T-helper 1 cell treated with Interleukin-12 subunit alpha and Interleukin-12 subunit beta and Interleukin-4 antibody, amounts not matched to agents 30 μg/mL and 1 μg/mL, for 36 hours (primary cell): ENCODE data around the gene TRIM33.

Source experiments
- H3K27ac Mint-ChIP-seq: one replicate; pipeline ENCODE4 v1.8.0; 2021; ENCODE audit warnings: mild to moderate bottlenecking, mixed read lengths
- H3K27me3 Mint-ChIP-seq: one replicate; pipeline ENCODE4 v1.8.0; 2021; ENCODE audit warnings: low read depth, mixed read lengths
- H3K36me3 Mint-ChIP-seq: one replicate; pipeline ENCODE4 v1.8.0; 2021; ENCODE audit warnings: low read depth, mixed read lengths
- H3K4me1 Mint-ChIP-seq: one replicate; pipeline ENCODE4 v1.8.0; 2021; ENCODE audit warnings: low read depth, mixed read lengths
- H3K4me3 Mint-ChIP-seq: one replicate; pipeline ENCODE4 v1.8.0; 2021; ENCODE audit warnings: mild to moderate bottlenecking, moderate library complexity, mixed read lengths
- H3K9me3 Mint-ChIP-seq: one replicate; pipeline ENCODE4 v1.8.0; 2021; ENCODE audit warnings: mixed read lengths

Gene TRIM33

GRCh38 chr1:114511032-114511785 lies at the start of gene TRIM33:
TSS of gene TRIM33 (minus strand) at chr1:114511203. CDS start at chr1:114511076, 127 bp downstream.
- Mint-ChIP-seq H3K9me3 (no peaks in the 10 kb centered on the region), H3K4me1 (peaks cover 43% of the 10 kb centered on the region), H3K27ac (peak within 1 kb of the TSS; percentile 98), H3K36me3 (peaks cover 12% of the 10 kb centered on the region), H3K27me3 (no peaks in the 10 kb centered on the region), H3K4me3 (peak within 1 kb of the TSS; percentile 98)

GRCh38 chr1:114559356-114559755 lies 48.4 kb upstream of the TRIM33 start:
- no peak overlapping the region for H3K4me3 Mint-ChIP-seq
- peaks cover 2% of the 10 kb centered on the region for H3K36me3 Mint-ChIP-seq
- H3K4me1 Mint-ChIP-seq = no peaks in the 10 kb centered on the region
- no peak overlapping the region for H3K27ac Mint-ChIP-seq
- no peaks in the 10 kb centered on the region for H3K27me3 Mint-ChIP-seq
- H3K9me3 Mint-ChIP-seq = no peaks in the 10 kb centered on the region

- Mint-ChIP-seq H3K27ac (no peak overlapping the region), H3K4me1 (no peaks in the 10 kb centered on the region), H3K27me3 (no peaks in the 10 kb centered on the region), H3K36me3 (peaks cover 2% of the 10 kb centered on the region), H3K4me3 (no peak overlapping the region), H3K9me3 (no peaks in the 10 kb centered on the region)
Observed at GRCh38 chr1:114558544-114558943, 47.5 kb upstream of the TRIM33 start.

- Mint-ChIP-seq H3K27me3 (no peaks in the 10 kb centered on the region), H3K4me3 (no peak overlapping the region), H3K4me1 (no peaks in the 10 kb centered on the region), H3K36me3 (no peaks in the 10 kb centered on the region), H3K9me3 (no peaks in the 10 kb centered on the region), H3K27ac (no peak overlapping the region)
Observed at GRCh38 chr1:114554577-114554976, 43.6 kb upstream of the TRIM33 start.

GRCh38 chr1:114552106-114552639 lies 41.2 kb upstream of the TRIM33 start:
- H3K4me1 Mint-ChIP-seq = no peaks in the 10 kb centered on the region
- H3K27ac Mint-ChIP-seq = no peak overlapping the region
- H3K4me3 Mint-ChIP-seq = no peak overlapping the region
- no peaks in the 10 kb centered on the region for H3K27me3 Mint-ChIP-seq
- no peaks in the 10 kb centered on the region for H3K9me3 Mint-ChIP-seq
- H3K36me3 Mint-ChIP-seq = no peaks in the 10 kb centered on the region

- H3K4me3 Mint-ChIP-seq = no peak overlapping the region
- no peaks in the 10 kb centered on the region for H3K4me1 Mint-ChIP-seq
- no peaks in the 10 kb centered on the region for H3K36me3 Mint-ChIP-seq
- H3K27me3 Mint-ChIP-seq = no peaks in the 10 kb centered on the region
- H3K27ac Mint-ChIP-seq = no peak overlapping the region
- H3K9me3 Mint-ChIP-seq = no peaks in the 10 kb centered on the region
Observed at GRCh38 chr1:114551400-114551799, 40.4 kb upstream of the TRIM33 start.

- H3K27me3 Mint-ChIP-seq = no peaks in the 10 kb centered on the region
- no peak overlapping the region for H3K4me3 Mint-ChIP-seq
- no peaks in the 10 kb centered on the region for H3K4me1 Mint-ChIP-seq
- no peak overlapping the region for H3K27ac Mint-ChIP-seq
- no peaks in the 10 kb centered on the region for H3K36me3 Mint-ChIP-seq
- no peaks in the 10 kb centered on the region for H3K9me3 Mint-ChIP-seq
Observed at GRCh38 chr1:114550336-114550735, 39.3 kb upstream of the TRIM33 start.

- Mint-ChIP-seq H3K9me3 (no peaks in the 10 kb centered on the region), H3K4me1 (no peaks in the 10 kb centered on the region), H3K4me3 (no peak overlapping the region), H3K27me3 (no peaks in the 10 kb centered on the region), H3K36me3 (no peaks in the 10 kb centered on the region), H3K27ac (no peak overlapping the region)
Observed at GRCh38 chr1:114549137-114549536, 38.1 kb upstream of the TRIM33 start.

- Mint-ChIP-seq H3K36me3 (no peaks in the 10 kb centered on the region), H3K9me3 (no peaks in the 10 kb centered on the region), H3K4me1 (no peaks in the 10 kb centered on the region), H3K4me3 (no peak overlapping the region), H3K27ac (no peak overlapping the region), H3K27me3 (no peaks in the 10 kb centered on the region)
Observed at GRCh38 chr1:114547076-114547475, 36.1 kb upstream of the TRIM33 start.

- no peaks in the 10 kb centered on the region for H3K9me3 Mint-ChIP-seq
- no peak overlapping the region for H3K4me3 Mint-ChIP-seq
- H3K27me3 Mint-ChIP-seq = peaks cover 1% of the 10 kb centered on the region
- H3K27ac Mint-ChIP-seq = no peak overlapping the region
- no peaks in the 10 kb centered on the region for H3K4me1 Mint-ChIP-seq
- no peaks in the 10 kb centered on the region for H3K36me3 Mint-ChIP-seq
Observed at GRCh38 chr1:114545796-114546195, 34.8 kb upstream of the TRIM33 start.

GRCh38 chr1:114545315-114545714 lies 34.3 kb upstream of the TRIM33 start:
- Mint-ChIP-seq H3K36me3 (no peaks in the 10 kb centered on the region), H3K4me1 (no peaks in the 10 kb centered on the region), H3K27me3 (peaks cover 5% of the 10 kb centered on the region), H3K9me3 (no peaks in the 10 kb centered on the region), H3K27ac (no peak overlapping the region), H3K4me3 (no peak overlapping the region)

- Mint-ChIP-seq H3K4me1 (no peaks in the 10 kb centered on the region), H3K27ac (no peak overlapping the region), H3K9me3 (no peaks in the 10 kb centered on the region), H3K27me3 (peaks cover 5% of the 10 kb centered on the region), H3K36me3 (no peaks in the 10 kb centered on the region), H3K4me3 (no peak overlapping the region)
Observed at GRCh38 chr1:114540821-114541220, 29.8 kb upstream of the TRIM33 start.

GRCh38 chr1:114540272-114540671 lies 29.3 kb upstream of the TRIM33 start:
- no peak overlapping the region for H3K27ac Mint-ChIP-seq
- H3K36me3 Mint-ChIP-seq = no peaks in the 10 kb centered on the region
- no peaks in the 10 kb centered on the region for H3K4me1 Mint-ChIP-seq
- H3K9me3 Mint-ChIP-seq = no peaks in the 10 kb centered on the region
- H3K27me3 Mint-ChIP-seq = peaks cover 5% of the 10 kb centered on the region
- no peak overlapping the region for H3K4me3 Mint-ChIP-seq

- Mint-ChIP-seq H3K9me3 (no peaks in the 10 kb centered on the region), H3K36me3 (no peaks in the 10 kb centered on the region), H3K4me3 (no peak overlapping the region), H3K27ac (no peak overlapping the region), H3K27me3 (peaks cover 5% of the 10 kb centered on the region), H3K4me1 (no peaks in the 10 kb centered on the region)
Observed at GRCh38 chr1:114536043-114536442, 25.0 kb upstream of the TRIM33 start.

- Mint-ChIP-seq H3K4me1 (no peaks in the 10 kb centered on the region), H3K4me3 (no peak overlapping the region), H3K36me3 (no peaks in the 10 kb centered on the region), H3K27me3 (no peaks in the 10 kb centered on the region), H3K27ac (no peak overlapping the region), H3K9me3 (no peaks in the 10 kb centered on the region)
Observed at GRCh38 chr1:114535401-114535800, 24.4 kb upstream of the TRIM33 start.
